ENCODE data around the gene ITGA5. TPM values are rescaled to one million over a fixed set of nuclear protein-coding genes. Genes with fewer than 3 reads are reported as not detected.
A peak's percentile ranks its signal among the peaks of the same experiment; 100 is the strongest.

ITGA5 gene
- total and polyA plus RNA-seq, 9 of the 15 experiments (the other 6 are each of a cell fraction or from before 2014, with no cell fraction given), result 9.1 to 82.1 (median 47.4) TPM

- TF ChIP-seq PRDM10 (IDR thresholded peaks at IDR 0.05; ENCODE audit: partially characterized antibody), result peak; percentile 69
- no peak for TF ChIP-seq ZNF436 (CRISPR knock-in tag; IDR thresholded peaks at IDR 0.05)
- TF ChIP-seq PRMT5 (CRISPR knock-in tag; IDR thresholded peaks at IDR 0.05), result no peak
- peak; percentile 4; the same call in 1 of the 2 replicates for TF ChIP-seq HBP1 (CRISPR knock-in tag; IDR thresholded peaks at IDR 0.05)
- TF ChIP-seq CBFA2T3 (IDR thresholded peaks at IDR 0.05), result no peak
- TF ChIP-seq FOXK1 (CRISPR knock-in tag; IDR thresholded peaks at IDR 0.05; ENCODE audit: borderline replicate concordance), result no peak
- TF ChIP-seq ZNF507 (tag; conservative IDR thresholded peaks at IDR 0.05), result no peak
- peak; percentile 28; the same call in 1 of the 2 replicates for TF ChIP-seq BHLHE40 (IDR thresholded peaks at IDR 0.05; ENCODE audit: low read length)
- TF ChIP-seq PCBP1 (IDR thresholded peaks at IDR 0.05; ENCODE audit: low read depth, low read length, poor library complexity, severe bottlenecking), result peak; percentile 86
- TF ChIP-seq, protein P1, sequence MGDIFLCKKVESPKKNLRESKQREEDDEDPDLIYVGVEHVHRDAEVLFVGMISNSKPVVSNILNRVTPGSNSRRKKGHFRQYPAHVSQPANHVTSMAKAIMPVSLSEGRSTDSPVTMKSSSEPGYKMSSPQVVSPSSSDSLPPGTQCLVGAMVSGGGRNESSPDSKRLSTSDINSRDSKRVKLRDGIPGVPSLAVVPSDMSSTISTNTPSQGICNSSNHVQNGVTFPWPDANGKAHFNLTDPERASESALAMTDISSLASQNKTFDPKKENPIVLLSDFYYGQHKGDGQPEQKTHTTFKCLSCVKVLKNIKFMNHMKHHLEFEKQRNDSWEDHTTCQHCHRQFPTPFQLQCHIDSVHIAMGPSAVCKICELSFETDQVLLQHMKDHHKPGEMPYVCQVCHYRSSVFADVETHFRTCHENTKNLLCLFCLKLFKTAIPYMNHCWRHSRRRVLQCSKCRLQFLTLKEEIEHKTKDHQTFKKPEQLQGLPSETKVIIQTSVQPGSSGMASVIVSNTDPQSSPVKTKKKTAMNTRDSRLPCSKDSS (IDR thresholded peaks at IDR 0.05; ENCODE audit: low read depth, partially characterized antibody), result no peak
- TF ChIP-seq ZNF778 (CRISPR knock-in tag; IDR thresholded peaks at IDR 0.05), result no peak
- TF ChIP-seq, protein P2, sequence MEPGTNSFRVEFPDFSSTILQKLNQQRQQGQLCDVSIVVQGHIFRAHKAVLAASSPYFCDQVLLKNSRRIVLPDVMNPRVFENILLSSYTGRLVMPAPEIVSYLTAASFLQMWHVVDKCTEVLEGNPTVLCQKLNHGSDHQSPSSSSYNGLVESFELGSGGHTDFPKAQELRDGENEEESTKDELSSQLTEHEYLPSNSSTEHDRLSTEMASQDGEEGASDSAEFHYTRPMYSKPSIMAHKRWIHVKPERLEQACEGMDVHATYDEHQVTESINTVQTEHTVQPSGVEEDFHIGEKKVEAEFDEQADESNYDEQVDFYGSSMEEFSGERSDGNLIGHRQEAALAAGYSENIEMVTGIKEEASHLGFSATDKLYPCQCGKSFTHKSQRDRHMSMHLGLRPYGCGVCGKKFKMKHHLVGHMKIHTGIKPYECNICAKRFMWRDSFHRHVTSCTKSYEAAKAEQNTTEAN (CRISPR knock-in tag; IDR thresholded peaks at IDR 0.05), result no peak
- no peak for TF ChIP-seq NCOA4 (IDR thresholded peaks at IDR 0.05; ENCODE audit: partially characterized antibody)
- 0 out of 4 replicates have a peak, but pooled peaks of 1 of the 2 experiments have one; percentile 28 for TF ChIP-seq BCLAF1 (IDR thresholded peaks at IDR 0.05; ENCODE audit: borderline replicate concordance in 1 of 2, control insufficient read depth in 1 of 2, low read depth in 2 of 2, low read length in 1 of 2)
- peak; percentile 15; the same call in 1 of the 2 replicates for TF ChIP-seq SP1 (CRISPR knock-in tag; IDR thresholded peaks at IDR 0.05)
- TF ChIP-seq PCBP2 (IDR thresholded peaks at IDR 0.05; ENCODE audit: low read depth, low read length, poor library complexity, severe bottlenecking), result no peak
Observed at GRCh38 chr12:54370171-54370730, 48.8 kb downstream of the ITGA5 start (continued).
